Endodermal cell (in vitro differentiated cells): ENCODE data around the gene SOX8. TPM values are rescaled to one million over a fixed set of nuclear protein-coding genes. Genes with fewer than 3 reads are reported as not detected.

Experiments
- DNase-seq: peaks from one replicate; pipeline ENCODE4 v3.0.0-alpha.2; 2017
- H3K27ac ChIP-seq: 2 replicates; pipeline ENCODE4 v1.5.1; 2013; ENCODE audit warnings: mild to moderate bottlenecking, low read depth, low read length, moderate library complexity
- H3K27me3 ChIP-seq: 2 replicates; pipeline ENCODE4 v1.6.1; 2013; ENCODE audit warnings: mild to moderate bottlenecking, low read length, moderate library complexity; ENCODE audit not compliant: insufficient read depth, control insufficient read depth, poor library complexity, severe bottlenecking
- H3K36me3 ChIP-seq: 2 replicates; pipeline ENCODE4 v1.7.0; 2013; ENCODE audit warnings: mild to moderate bottlenecking, low read length, moderate library complexity; ENCODE audit not compliant: control insufficient read depth, insufficient read depth
- H3K4me1 ChIP-seq: one replicate; pipeline ENCODE4 v1.7.0; 2013; ENCODE audit warnings: low read length; ENCODE audit not compliant: control insufficient read depth, insufficient read depth
- H3K4me3 ChIP-seq: 2 replicates; pipeline ENCODE4 v1.5.1; 2013; ENCODE audit warnings: mild to moderate bottlenecking, low read length, moderate library complexity
- H3K9ac ChIP-seq: 2 replicates; pipeline ENCODE4 v1.6.1; 2013; ENCODE audit warnings: mild to moderate bottlenecking, low read length, moderate library complexity; ENCODE audit not compliant: poor library complexity, severe bottlenecking; ENCODE audit errors: extremely low read depth
- H3K9me3 ChIP-seq: 2 replicates; pipeline ENCODE4 v1.6.1; 2013; ENCODE audit warnings: mild to moderate bottlenecking, low read length, moderate library complexity; ENCODE audit not compliant: control insufficient read depth
- H3K27ac Mint-ChIP-seq: 2 replicates; pipeline ENCODE4 v1.8.0; 2020; ENCODE audit warnings: mixed read lengths
- H3K27me3 Mint-ChIP-seq: 2 replicates; pipeline ENCODE4 v1.8.0; 2021; ENCODE audit warnings: mild to moderate bottlenecking, mixed read lengths; ENCODE audit not compliant: insufficient read depth
- H3K36me3 Mint-ChIP-seq: 2 replicates; pipeline ENCODE4 v1.8.0; 2020; ENCODE audit warnings: low read depth, mixed read lengths
- H3K4me1 Mint-ChIP-seq: 2 replicates; pipeline ENCODE4 v1.8.0; 2020; ENCODE audit warnings: mixed read lengths
- H3K4me3 Mint-ChIP-seq: 2 replicates; pipeline ENCODE4 v1.8.0; 2020; ENCODE audit warnings: mild to moderate bottlenecking, moderate library complexity, mixed read lengths
- H3K9me3 Mint-ChIP-seq: 2 replicates; pipeline ENCODE4 v1.8.0; 2020; ENCODE audit warnings: mild to moderate bottlenecking, mixed read lengths
- WGBS, 2 experiments: methylation state at CpG; one replicate each; pipeline versions ENCODE4 v1.1.5 to v1.1.7; 2013; ENCODE audit warnings: missing lambda C conversion rate in 2 of 2, mixed read lengths in 1 of 2; ENCODE audit not compliant: insufficient coverage in 1 of 2, insufficient read length in 1 of 2; 5-methylcytosine and 5-hydroxymethylcytosine counted together
- total RNA-seq, 2 donors: library from RNA; stranded (reverse); fragmentation: NEBNext Ultra II Directional in 1 of 2; extraction: Animal tissue kit (Norgen Biotek cat#: 25700) in 1 of 2; gene quantifications; 2 replicates in 1 of 2; 3 replicates in 1 of 2; pipeline ENCODE4 v1.2.1, GENCODE V29; 2021
- TF ChIP-seq, protein P1 (sequence below): fragments of 200-600 bp; sonication (generic); conservative IDR thresholded peaks from 2 replicates; pipeline ENCODE4 v1.5.0; 2021; ENCODE audit warnings: antibody characterized with exemption, mild to moderate bottlenecking

SOX8 gene
- total RNA-seq, 2 donors from 2014 or later: 0.69 to 5.1 TPM

DNA sequence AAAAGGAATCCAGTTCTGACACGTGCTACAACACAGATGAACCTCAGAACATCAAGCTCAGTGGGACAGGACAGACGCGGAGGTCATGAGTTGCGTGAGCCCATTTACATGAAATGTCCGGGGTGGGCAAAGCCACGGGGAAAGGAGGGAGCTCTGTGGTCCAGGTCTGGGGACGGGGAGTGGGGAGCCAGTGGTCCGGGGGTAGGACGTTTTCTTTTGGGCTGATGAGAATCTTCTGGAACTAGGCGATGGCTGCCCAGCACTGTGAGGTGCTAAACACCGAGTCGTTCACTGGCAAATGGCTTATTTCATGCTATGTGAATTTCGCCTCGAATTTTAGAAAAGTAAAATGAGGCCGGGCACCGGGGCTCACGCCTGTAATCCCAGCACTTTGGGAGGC is 8.2 kb upstream of the SOX8 start:
- WGBS, 2 experiments: 90 to 92% methylated on average over 17 of the region's 17 CpGs
- DNase-seq: no peak
- H3K27ac ChIP-seq: no peak overlapping the region
- no peaks in the 10 kb centered on the region for H3K36me3 ChIP-seq
- H3K27me3 Mint-ChIP-seq: peaks cover 20% of the 10 kb centered on the region
- no peak overlapping the region for H3K4me3 ChIP-seq
- peaks cover 3% of the 10 kb centered on the region for H3K4me1 ChIP-seq
- no peaks in the 10 kb centered on the region for H3K36me3 Mint-ChIP-seq
- H3K27me3 ChIP-seq: peaks cover 12% of the 10 kb centered on the region
- H3K9me3 Mint-ChIP-seq: peaks cover 3% of the 10 kb centered on the region
- peaks cover 9% of the 10 kb centered on the region for H3K4me1 Mint-ChIP-seq
- H3K27ac Mint-ChIP-seq: no peak overlapping the region
- TF ChIP-seq, protein P1, sequence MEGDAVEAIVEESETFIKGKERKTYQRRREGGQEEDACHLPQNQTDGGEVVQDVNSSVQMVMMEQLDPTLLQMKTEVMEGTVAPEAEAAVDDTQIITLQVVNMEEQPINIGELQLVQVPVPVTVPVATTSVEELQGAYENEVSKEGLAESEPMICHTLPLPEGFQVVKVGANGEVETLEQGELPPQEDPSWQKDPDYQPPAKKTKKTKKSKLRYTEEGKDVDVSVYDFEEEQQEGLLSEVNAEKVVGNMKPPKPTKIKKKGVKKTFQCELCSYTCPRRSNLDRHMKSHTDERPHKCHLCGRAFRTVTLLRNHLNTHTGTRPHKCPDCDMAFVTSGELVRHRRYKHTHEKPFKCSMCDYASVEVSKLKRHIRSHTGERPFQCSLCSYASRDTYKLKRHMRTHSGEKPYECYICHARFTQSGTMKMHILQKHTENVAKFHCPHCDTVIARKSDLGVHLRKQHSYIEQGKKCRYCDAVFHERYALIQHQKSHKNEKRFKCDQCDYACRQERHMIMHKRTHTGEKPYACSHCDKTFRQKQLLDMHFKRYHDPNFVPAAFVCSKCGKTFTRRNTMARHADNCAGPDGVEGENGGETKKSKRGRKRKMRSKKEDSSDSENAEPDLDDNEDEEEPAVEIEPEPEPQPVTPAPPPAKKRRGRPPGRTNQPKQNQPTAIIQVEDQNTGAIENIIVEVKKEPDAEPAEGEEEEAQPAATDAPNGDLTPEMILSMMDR: no peak
- no peaks in the 10 kb centered on the region for H3K9me3 ChIP-seq
- H3K4me3 Mint-ChIP-seq: no peak overlapping the region
- H3K9ac ChIP-seq: no peak overlapping the region

DNA sequence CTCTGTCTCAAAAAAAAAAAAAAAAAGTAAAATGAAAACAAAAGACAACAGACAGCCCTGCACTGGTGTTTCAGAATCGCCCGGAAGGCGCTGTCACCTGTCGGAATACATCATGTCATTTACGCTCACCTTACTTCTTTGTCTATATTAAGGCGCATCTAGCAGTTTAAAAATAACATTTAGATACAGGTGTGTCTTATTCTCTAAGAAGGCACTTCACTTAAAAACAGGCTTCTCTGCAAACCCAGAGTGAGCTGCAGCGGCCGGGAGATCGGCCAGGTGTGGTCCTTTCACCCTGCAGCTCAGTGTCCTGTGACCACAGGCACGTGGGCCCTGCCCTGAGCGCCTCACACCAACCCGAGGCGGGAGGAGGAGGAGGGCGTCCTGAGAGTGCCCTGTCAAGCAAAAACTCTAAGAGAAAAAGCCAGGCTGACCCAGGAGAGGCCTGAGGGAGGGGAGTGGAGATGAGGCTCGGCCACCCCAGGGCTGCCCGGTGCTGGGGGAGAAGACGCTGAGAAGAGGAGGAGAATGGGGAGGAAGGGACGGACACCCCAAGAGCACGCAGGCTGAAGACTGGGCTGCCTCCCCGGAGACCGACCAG is 7.5 kb upstream of the SOX8 start:
- peaks cover 19% of the 10 kb centered on the region for H3K27me3 ChIP-seq

DNA sequence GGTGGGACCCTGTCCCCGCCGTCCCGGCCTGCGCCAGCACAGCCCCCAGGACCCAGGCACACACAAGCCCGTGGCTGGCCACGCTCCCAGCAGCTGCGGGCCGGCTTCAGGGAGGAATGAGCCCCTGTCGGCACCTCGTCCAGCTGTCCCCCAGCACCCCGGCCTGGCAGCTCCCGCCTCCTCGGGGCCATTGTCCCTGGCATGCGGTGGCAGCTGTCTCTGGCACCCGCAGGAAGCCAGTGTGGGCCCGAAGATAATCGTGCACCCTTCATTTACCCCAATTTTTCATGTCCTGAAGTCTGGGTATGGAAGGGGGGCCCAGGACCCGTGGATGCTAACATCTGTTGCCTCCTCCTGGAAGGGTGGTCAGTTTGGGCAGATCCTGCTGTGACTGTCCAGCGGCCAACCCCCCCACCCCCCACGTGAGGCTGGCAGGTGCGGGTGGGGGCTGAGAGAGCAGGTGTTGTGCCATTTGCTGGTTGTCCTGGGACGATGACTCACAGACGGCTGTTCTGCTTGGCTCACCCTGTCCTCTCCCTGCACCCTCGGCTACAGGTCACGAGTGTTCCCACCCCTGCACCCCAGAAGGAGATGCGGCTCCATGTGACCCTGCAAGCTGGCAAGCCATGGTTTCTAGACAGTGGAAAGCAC is 6.8 kb upstream of the SOX8 start:
- Mint-ChIP-seq H3K9me3 (peaks cover 3% of the 10 kb centered on the region), H3K4me1 (peaks cover 2% of the 10 kb centered on the region), H3K27me3 (peaks cover 30% of the 10 kb centered on the region), H3K27ac (no peak overlapping the region), H3K4me3 (no peak overlapping the region), H3K36me3 (no peaks in the 10 kb centered on the region)
- no peaks in the 10 kb centered on the region for H3K9me3 ChIP-seq
- no peaks in the 10 kb centered on the region for H3K36me3 ChIP-seq
- no peak overlapping the region for H3K27ac ChIP-seq
- H3K27me3 ChIP-seq: peaks cover 25% of the 10 kb centered on the region
- no peak overlapping the region for H3K9ac ChIP-seq
- no peak overlapping the region for H3K4me3 ChIP-seq
- 89 to 93% methylated on average over 17 to 26 of the region's 26 CpGs for WGBS, 2 experiments
- peaks cover 2% of the 10 kb centered on the region for H3K4me1 ChIP-seq
- DNase-seq: no peak
- TF ChIP-seq, protein P1: no peak

More for the DNA sequence above, 7.5 kb upstream of the SOX8 start:
- H3K4me1 Mint-ChIP-seq: peaks cover 4% of the 10 kb centered on the region
- no peak overlapping the region for H3K27ac ChIP-seq
- DNase-seq: no peak
- no peak overlapping the region for H3K27ac Mint-ChIP-seq
- no peaks in the 10 kb centered on the region for H3K36me3 Mint-ChIP-seq
- no peak overlapping the region for H3K4me3 ChIP-seq
- H3K9ac ChIP-seq: no peak overlapping the region
- WGBS, 2 experiments: 87 to 89% methylated on average over 7 to 21 of the region's 21 CpGs
- H3K36me3 ChIP-seq: no peaks in the 10 kb centered on the region
- H3K27me3 Mint-ChIP-seq: peaks cover 25% of the 10 kb centered on the region
- H3K9me3 Mint-ChIP-seq: peaks cover 3% of the 10 kb centered on the region
- H3K4me1 ChIP-seq: peaks cover 3% of the 10 kb centered on the region
- no peaks in the 10 kb centered on the region for H3K9me3 ChIP-seq
- TF ChIP-seq, protein P1: no peak
- no peak overlapping the region for H3K4me3 Mint-ChIP-seq
